Prostate gland (tissue), 2 donors: ENCODE data around the gene HIPK1.

Experiments
- CTCF ChIP-seq, 4 experiments: fragments of 200-600 bp in 2 of 4; fragments of 450-650 bp in 2 of 4; sonication (generic) in 2 of 4; IDR thresholded peaks; 1 replicate in 3 of 4; 2 replicates in 1 of 4; pipeline ENCODE4 v1.5.1; 2016 to 2019; ENCODE audit warnings: antibody characterized with exemption in 4 of 4, mild to moderate bottlenecking in 2 of 4, moderate library complexity in 2 of 4
- POLR2A ChIP-seq: fragments of 450-650 bp; IDR thresholded peaks from one replicate; pipeline ENCODE4 v1.6.1; 2016; ENCODE audit warnings: antibody characterized with exemption, mild to moderate bottlenecking

GRCh38 chr1:113987259-113987658 lies 58.1 kb downstream of the HIPK1 start:
- TF ChIP-seq POLR2A (no peak), CTCF (IDR thresholded peaks at IDR 0.05) (no peak)
